ENCODE data around the gene TMEM267.
"Not testable (repeated sequence)": the region's sequence is repeated elsewhere in the genome, so short reads cannot be mapped to it uniquely, and the experiment has no call there.

Gene TMEM267

DNA sequence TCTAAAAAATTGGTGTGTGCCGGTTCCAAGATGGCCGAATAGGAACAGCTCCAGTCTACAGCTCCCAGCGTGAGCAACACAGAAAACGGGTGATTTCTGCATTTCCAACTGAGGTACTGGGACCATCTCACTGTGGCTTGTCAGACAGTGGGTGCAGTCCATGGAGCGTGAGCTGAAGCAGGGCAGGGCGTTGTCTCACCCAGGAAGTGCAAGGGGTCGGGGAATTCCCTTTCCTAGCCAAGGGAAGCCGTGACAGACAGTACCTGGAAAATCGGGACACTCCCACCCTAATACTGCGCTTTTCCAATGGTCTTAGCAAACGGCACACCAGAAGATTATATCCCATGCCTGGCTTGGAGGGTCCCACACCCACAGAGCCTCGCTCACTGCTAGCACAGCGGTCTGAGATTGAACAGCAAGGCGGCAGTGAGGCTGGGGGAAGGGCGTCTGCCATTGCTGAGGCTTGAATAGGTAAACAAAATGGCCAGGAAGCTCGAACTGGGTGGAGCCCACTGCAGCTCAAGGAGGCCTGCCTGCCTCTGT, 81.1 kb downstream of the TMEM267 start:
- DNase-seq, result not testable (repeated sequence)

DNA sequence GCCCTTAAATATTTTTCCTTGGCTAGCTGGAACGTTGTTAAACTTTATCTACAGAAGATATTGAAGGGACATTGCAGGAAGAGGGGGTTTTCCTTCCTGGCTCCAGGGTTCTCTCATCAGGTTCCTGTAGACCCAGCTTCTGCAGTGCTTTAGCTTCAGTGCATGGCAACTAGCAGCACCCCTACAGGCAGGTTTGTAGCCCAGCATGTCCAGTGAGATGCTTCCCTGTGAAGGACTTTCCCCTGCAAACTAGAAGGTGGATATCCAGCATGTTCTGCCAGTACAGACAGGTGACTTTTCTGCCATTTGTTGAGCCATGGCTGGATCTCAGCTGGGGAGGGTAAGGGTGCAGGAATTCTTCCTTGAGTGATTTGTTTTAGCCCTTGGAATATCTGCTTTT, 81.8 kb downstream of the TMEM267 start:
- DNase-seq, result no peak

DNA sequence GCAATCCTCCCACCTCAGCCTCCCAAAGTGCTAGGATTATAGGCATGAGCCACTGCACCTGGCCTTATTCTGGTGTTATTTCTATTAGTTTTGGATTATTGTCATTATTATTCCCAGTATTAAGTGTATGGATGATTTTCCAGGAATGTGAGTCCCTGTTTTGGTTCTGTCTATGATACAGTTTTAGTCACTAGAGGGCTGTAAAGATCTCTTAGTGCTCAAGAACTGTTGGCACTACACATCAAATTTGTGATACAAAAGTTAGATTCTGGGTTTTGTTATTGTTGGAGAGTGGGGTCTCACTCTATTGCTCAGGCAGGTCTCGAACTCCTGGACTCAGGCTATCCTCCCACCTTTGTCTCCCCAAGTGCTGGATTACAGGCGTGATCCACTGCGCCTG, 83.6 kb downstream of the TMEM267 start:
- no peak for DNase-seq

DNA sequence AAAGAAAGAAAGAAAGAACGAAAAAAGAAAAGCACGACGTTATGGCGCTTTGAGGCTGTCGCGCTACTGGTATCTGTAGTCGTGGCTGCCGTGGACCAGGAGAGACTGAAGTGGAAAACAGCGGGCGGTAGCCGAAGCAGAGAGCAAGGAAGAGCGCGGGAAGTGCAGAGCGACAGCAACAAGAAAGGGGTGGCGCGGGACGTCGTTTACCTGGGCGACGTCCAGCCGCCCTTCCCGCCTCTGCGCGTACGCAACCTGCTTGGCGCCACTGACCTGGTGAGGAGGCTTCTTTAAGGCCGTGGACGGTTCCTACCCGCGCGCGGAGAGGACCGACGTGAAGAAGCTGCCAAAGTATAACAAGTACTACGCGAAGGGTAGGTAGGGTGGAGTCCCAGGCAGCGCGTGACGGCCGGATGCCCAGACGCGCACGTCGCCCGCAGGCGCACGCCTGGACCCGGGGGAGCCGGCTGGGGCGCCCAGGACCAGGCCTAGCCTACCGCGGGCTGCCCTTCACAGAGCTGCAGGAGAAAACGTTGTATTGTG, 86.8 kb downstream of the TMEM267 start:
- no peak for DNase-seq

All from NCI-H2107 (cell line).